BJ (cell line): Measurements from ENCODE around the gene LTA4H. TPM values are rescaled to one million over a fixed set of nuclear protein-coding genes. Genes with fewer than 3 reads are reported as not detected.

Experiments used
- CTCF ChIA-PET: fragments of 350-600 bp; formaldehyde crosslinking; extraction: SDS; loops from one replicate; lab custom pipeline; 2021; ENCODE audit warnings: antibody characterized with exemption, inconsistent platforms; lab: Yijun Ruan, JAX
- POLR2A ChIA-PET: fragments of 300-600 bp; sonication (Branson Sonifier 250); formaldehyde crosslinking; extraction: SDS; loops from one replicate; lab custom pipeline; 2021; ENCODE audit warnings: antibody characterized with exemption; lab: Charles Lee
- DNase-seq: peaks from one replicate; pipeline ENCODE4 v3.0.0-alpha.2; 2011; ENCODE audit warnings: low read depth
- H3K27me3 ChIP-seq: 2 replicates; pipeline ENCODE4 v1.6.0; 2011; ENCODE audit warnings: low read length; ENCODE audit not compliant: control insufficient read depth, insufficient read depth
- H3K36me3 ChIP-seq: 2 replicates; pipeline ENCODE4 v1.5.1; 2011; ENCODE audit warnings: low read length; ENCODE audit not compliant: control insufficient read depth, insufficient read depth
- H3K4me3 ChIP-seq: 2 replicates; pipeline ENCODE4 v1.5.1; 2011; ENCODE audit warnings: low read depth, mild to moderate bottlenecking, control low read depth, low read length
- polyA plus RNA-seq: library from polyadenylated mRNA; depleted of rRNA; stranded (reverse); fragments of >200 nt; gene quantifications from 2 replicates; pipeline ENCODE4 v1.2.3, GENCODE V29; 2011
- TF ChIP-seq, protein P1 (sequence below): IDR thresholded peaks from 2 replicates; pipeline ENCODE4 v1.5.1; 2011; ENCODE audit warnings: low read depth, mild to moderate bottlenecking, control low read depth, inconsistent platforms, low read length, moderate library complexity; ENCODE audit not compliant: insufficient read depth

LTA4H gene
- polyA plus RNA-seq, 1 experiment: 35.1 TPM

DNA sequence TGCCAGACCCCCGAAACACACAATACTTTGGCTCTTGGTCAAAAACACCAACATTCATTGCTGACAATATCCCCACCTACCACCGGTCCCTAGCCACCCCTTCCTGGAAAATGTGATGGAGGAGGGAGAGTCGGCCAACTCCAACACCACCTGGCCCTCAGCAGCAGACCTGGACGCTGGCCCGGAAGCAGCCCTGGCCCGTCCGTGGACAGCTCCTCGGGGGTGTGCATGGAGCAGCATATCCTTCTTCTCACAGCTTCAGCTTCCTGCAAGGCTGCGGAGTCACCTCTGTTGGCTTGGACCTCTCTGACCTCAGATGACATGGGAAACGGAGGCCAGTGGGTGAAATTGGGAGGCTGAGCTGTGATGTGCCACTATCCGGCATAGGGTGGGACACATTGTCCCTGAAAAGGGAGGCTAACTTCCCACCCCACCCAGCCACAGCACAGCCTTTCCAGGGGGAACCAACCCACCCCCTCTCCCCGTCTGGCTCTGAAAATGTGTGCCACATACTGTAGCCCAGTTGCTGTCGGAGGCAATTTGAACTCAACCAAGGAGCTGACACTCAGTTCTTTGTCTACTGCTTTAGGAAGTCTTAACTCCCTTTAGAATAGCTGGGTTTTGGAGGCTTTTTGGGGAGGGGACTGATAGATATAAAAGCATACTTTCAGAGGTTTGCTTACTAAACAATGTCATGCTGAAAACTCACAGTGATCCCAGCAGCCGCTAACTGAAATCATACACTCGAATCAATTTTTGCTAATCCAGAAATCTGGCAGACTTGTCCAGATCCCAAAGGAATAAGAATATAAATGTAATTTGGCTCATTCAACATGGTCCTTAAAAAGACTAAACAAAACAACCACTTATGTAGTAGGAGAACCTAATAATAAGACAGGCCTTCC, 43.1 kb upstream of the LTA4H start:
- DNase-seq: no peak

DNA sequence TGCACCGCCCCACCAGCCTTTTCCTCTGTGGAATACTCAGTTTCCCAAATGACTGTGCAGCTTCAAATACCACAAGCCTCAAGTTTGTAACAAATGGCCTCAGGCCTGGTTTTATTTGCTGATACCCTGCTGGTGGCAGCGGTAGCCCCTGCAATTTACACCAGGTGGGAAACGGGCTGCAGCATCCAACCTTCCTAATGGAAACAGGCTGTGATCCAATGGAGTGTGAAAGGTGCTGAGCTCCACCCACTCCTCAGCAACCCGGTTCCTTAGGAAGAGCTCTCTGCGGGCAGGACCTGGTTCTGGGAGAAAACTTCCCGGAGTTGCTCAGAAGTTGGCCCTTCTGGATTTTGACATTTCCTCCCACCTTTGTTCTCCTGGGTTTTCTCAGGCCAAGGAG, 41.7 kb upstream of the LTA4H start:
- TF ChIP-seq, protein P1, sequence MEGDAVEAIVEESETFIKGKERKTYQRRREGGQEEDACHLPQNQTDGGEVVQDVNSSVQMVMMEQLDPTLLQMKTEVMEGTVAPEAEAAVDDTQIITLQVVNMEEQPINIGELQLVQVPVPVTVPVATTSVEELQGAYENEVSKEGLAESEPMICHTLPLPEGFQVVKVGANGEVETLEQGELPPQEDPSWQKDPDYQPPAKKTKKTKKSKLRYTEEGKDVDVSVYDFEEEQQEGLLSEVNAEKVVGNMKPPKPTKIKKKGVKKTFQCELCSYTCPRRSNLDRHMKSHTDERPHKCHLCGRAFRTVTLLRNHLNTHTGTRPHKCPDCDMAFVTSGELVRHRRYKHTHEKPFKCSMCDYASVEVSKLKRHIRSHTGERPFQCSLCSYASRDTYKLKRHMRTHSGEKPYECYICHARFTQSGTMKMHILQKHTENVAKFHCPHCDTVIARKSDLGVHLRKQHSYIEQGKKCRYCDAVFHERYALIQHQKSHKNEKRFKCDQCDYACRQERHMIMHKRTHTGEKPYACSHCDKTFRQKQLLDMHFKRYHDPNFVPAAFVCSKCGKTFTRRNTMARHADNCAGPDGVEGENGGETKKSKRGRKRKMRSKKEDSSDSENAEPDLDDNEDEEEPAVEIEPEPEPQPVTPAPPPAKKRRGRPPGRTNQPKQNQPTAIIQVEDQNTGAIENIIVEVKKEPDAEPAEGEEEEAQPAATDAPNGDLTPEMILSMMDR: no peak
- no peak for DNase-seq
- CTCF ChIA-PET: interaction anchor here (0.7 kb wide), 1 partner anchor 139 kb away, joined by 3 read pairs; no protein-coding TSS in a partner anchor

More for the DNA sequence above, 43.1 kb upstream of the LTA4H start:
- ChIA-PET CTCF (interaction anchor here (0.6 to 1.5 kb wide), 3 partner anchors 137 to 1270 kb away, joined by 3 to 4 read pairs (median 3); no protein-coding TSS in a partner anchor), POLR2A (no interaction called here)
- TF ChIP-seq, protein P1: no peak
- Histone ChIP-seq H3K4me3 (no peak overlapping the region), H3K36me3 (no peaks in the 10 kb centered on the region), H3K27me3 (peaks cover 4% of the 10 kb centered on the region; the same call in 1 of the 2 replicates)

DNA sequence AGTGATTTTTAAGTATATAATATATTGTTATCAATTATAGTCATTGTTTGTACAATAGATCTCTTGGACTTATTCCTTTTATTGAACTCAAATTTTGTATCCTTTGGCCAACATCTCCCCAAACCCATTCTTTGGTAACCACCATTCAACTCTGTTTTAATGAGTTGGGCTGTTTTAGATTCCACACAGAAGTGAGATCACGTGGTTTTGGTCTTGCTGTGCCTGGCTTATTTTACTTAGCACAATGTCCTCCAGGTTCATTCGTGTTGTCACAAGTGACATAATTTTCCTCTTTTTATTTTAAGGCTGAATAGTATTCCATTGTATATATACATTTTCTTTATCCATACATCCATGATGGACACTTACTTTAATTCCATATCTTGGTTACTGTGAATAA, 40.2 kb upstream of the LTA4H start:
- Histone ChIP-seq H3K36me3 (no peaks in the 10 kb centered on the region), H3K4me3 (no peak overlapping the region), H3K27me3 (peaks cover 4% of the 10 kb centered on the region; the same call in 1 of the 2 replicates)
- ChIA-PET POLR2A (no interaction called here), CTCF (no interaction called here)
- TF ChIP-seq, protein P1: no peak
- no peak for DNase-seq

More for the DNA sequence above, 41.7 kb upstream of the LTA4H start:
- POLR2A ChIA-PET: no interaction called here
- Histone ChIP-seq H3K36me3 (no peaks in the 10 kb centered on the region), H3K27me3 (peaks cover 4% of the 10 kb centered on the region; the same call in 1 of the 2 replicates), H3K4me3 (no peak overlapping the region)

DNA sequence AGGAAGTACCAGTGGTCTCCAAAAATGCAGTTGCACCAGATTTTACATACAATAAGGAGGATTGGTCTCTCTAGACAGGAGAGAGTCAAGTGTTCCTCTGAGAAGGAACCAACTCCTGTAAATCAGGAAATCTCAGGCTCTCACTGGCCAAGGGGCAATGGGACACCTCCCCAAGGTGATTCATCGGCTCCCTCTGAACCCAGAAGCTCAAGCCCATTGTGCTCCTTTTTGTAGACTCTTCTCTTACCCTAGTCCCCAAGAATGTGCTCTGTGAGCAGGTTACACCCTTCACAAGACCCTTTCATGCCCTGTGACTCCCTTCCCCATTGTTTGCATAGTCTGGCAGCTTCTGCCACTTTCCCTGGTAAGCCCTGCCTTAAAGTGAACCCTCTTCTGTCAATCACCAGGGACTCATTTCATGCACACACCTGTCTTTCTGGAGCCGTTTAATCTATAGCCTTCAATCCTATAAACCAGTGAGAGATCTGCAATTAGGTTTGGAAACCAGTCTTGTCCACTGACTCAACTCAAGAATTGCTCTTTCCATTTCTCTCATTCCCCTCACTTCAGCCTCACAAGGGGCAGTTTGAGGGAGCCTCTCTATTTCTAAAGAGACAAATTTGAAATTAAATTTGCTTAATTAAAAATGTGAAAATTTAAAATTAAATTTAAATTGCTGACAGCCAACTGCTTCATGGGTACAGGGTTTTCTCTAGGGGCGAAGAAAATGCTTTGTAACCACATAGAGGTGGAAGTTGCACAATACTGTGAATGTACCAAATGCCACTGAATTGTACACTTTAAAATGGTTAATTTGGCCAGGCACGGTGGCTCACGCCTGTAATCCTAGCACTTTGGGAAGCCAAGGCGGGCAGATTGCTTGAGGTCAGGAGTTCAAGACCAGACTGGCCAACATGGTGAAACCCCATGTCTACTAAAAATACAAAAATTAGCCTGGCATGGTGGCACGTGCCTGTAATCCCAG, 38.3 kb upstream of the LTA4H start:
- POLR2A ChIA-PET: no interaction called here

More for the DNA sequence above, 38.3 kb upstream of the LTA4H start:
- no peaks in the 10 kb centered on the region for H3K36me3 ChIP-seq
- H3K4me3 ChIP-seq: no peak overlapping the region
- CTCF ChIA-PET: interaction anchor here (0.6 to 1.7 kb wide), 2 partner anchors 10 to 29 kb away, joined by 4 to 6 read pairs; no protein-coding TSS in a partner anchor
- peaks cover 4% of the 10 kb centered on the region; the same call in 1 of the 2 replicates for H3K27me3 ChIP-seq
- no peak for DNase-seq
- TF ChIP-seq, protein P1: no peak
